ENCODE results near the gene KCNIP4.

Gene KCNIP4

GRCh38 chr4:21090094-21090666, 858.4 kb downstream of the KCNIP4 start:
- no peak for TF ChIP-seq CTCF (IDR thresholded peaks at IDR 0.05)

GRCh38 chr4:21083413-21083812, 865.2 kb downstream of the KCNIP4 start:
- TF ChIP-seq CTCF (IDR thresholded peaks at IDR 0.05), result no peak

- no peak for TF ChIP-seq CTCF (IDR thresholded peaks at IDR 0.05)
Measured at GRCh38 chr4:21077967-21078366, 870.6 kb downstream of the KCNIP4 start.

GRCh38 chr4:21067351-21067750, 881.2 kb downstream of the KCNIP4 start:
- TF ChIP-seq CTCF (IDR thresholded peaks at IDR 0.05), result no peak

GRCh38 chr4:21061902-21062301, 886.7 kb downstream of the KCNIP4 start:
- no peak for TF ChIP-seq CTCF (IDR thresholded peaks at IDR 0.05)

GRCh38 chr4:21046141-21046540, 902.4 kb downstream of the KCNIP4 start:
- no peak for TF ChIP-seq CTCF (IDR thresholded peaks at IDR 0.05)

- no peak for TF ChIP-seq CTCF (IDR thresholded peaks at IDR 0.05)
Measured at GRCh38 chr4:21045119-21045518, 903.5 kb downstream of the KCNIP4 start.

GRCh38 chr4:21041708-21042107, 906.9 kb downstream of the KCNIP4 start:
- no peak for TF ChIP-seq CTCF (IDR thresholded peaks at IDR 0.05)
